HUES48 (cell line): ENCODE data around the gene MMP13.
A peak's percentile ranks its signal among the peaks of the same experiment; 100 is the strongest.
"Not testable (repeated sequence)": the region's sequence is repeated elsewhere in the genome, so short reads cannot be mapped to it uniquely, and the experiment has no call there.

Experiments used
- H3K27ac ChIP-seq: one replicate; pipeline ENCODE4 v1.7.0; 2013; ENCODE audit warnings: low read depth, low read length, inconsistent platforms
- H3K27me3 ChIP-seq: 2 replicates; pipeline ENCODE4 v1.6.1; 2013; ENCODE audit warnings: mild to moderate bottlenecking, low read length; ENCODE audit not compliant: control insufficient read depth, insufficient read depth
- H3K36me3 ChIP-seq: 2 replicates; pipeline ENCODE4 v1.6.1; 2013; ENCODE audit warnings: low read length; ENCODE audit not compliant: control insufficient read depth, insufficient read depth
- H3K4me1 ChIP-seq: 2 replicates; pipeline ENCODE4 v1.6.1; 2013; ENCODE audit warnings: mild to moderate bottlenecking, low read length; ENCODE audit not compliant: control insufficient read depth, insufficient read depth
- H3K4me3 ChIP-seq: 2 replicates; pipeline ENCODE4 v1.5.1; 2013; ENCODE audit warnings: mild to moderate bottlenecking, low read depth, low read length
- H3K9ac ChIP-seq: 2 replicates; pipeline ENCODE4 v1.6.1; 2013; ENCODE audit warnings: mild to moderate bottlenecking, low read depth, low read length, moderate library complexity
- H3K9me3 ChIP-seq: 2 replicates; pipeline ENCODE4 v1.6.1; 2013; ENCODE audit warnings: low read length; ENCODE audit not compliant: control insufficient read depth, insufficient read depth

The MMP13 gene

GRCh38 chr11:102925988-102926387, 29.5 kb downstream of the MMP13 start:
- Histone ChIP-seq H3K36me3 (no peaks in the 10 kb centered on the region), H3K27me3 (no peaks in the 10 kb centered on the region), H3K4me3 (no peak overlapping the region), H3K27ac (no peak overlapping the region), H3K9me3 (no peaks in the 10 kb centered on the region), H3K9ac (no peak overlapping the region), H3K4me1 (no peaks in the 10 kb centered on the region)

- Histone ChIP-seq H3K27ac (no peak overlapping the region), H3K9ac (no peak overlapping the region), H3K4me1 (no peaks in the 10 kb centered on the region), H3K36me3 (no peaks in the 10 kb centered on the region), H3K9me3 (no peaks in the 10 kb centered on the region), H3K27me3 (no peaks in the 10 kb centered on the region), H3K4me3 (no peak overlapping the region)
Observed at GRCh38 chr11:102924851-102925380, 30.6 kb downstream of the MMP13 start.

GRCh38 chr11:102921587-102922220, 33.8 kb downstream of the MMP13 start:
- Histone ChIP-seq H3K9ac (no peak overlapping the region), H3K4me1 (no peaks in the 10 kb centered on the region), H3K27ac (no peak overlapping the region), H3K9me3 (no peaks in the 10 kb centered on the region), H3K27me3 (no peaks in the 10 kb centered on the region), H3K36me3 (no peaks in the 10 kb centered on the region), H3K4me3 (no peak overlapping the region)

GRCh38 chr11:102920118-102920684, 35.3 kb downstream of the MMP13 start:
- no peaks in the 10 kb centered on the region for H3K4me1 ChIP-seq
- H3K9ac ChIP-seq, result no peak overlapping the region
- H3K36me3 ChIP-seq, result no peaks in the 10 kb centered on the region
- no peaks in the 10 kb centered on the region for H3K27me3 ChIP-seq
- no peak overlapping the region for H3K4me3 ChIP-seq
- no peaks in the 10 kb centered on the region for H3K9me3 ChIP-seq
- no peak overlapping the region for H3K27ac ChIP-seq

- Histone ChIP-seq H3K36me3 (no peaks in the 10 kb centered on the region), H3K9me3 (no peaks in the 10 kb centered on the region), H3K4me1 (peaks cover 6% of the 10 kb centered on the region; the same call in 1 of the 2 replicates), H3K4me3 (no peak overlapping the region), H3K27me3 (no peaks in the 10 kb centered on the region), H3K9ac (no peak overlapping the region), H3K27ac (no peak overlapping the region)
Observed at GRCh38 chr11:102915044-102915375, 40.5 kb downstream of the MMP13 start.

- peaks cover 6% of the 10 kb centered on the region; the same call in 1 of the 2 replicates for H3K4me1 ChIP-seq
- no peak overlapping the region for H3K27ac ChIP-seq
- H3K36me3 ChIP-seq, result no peaks in the 10 kb centered on the region
- H3K27me3 ChIP-seq, result no peaks in the 10 kb centered on the region
- no peak overlapping the region for H3K9ac ChIP-seq
- H3K9me3 ChIP-seq, result no peaks in the 10 kb centered on the region
- no peak overlapping the region for H3K4me3 ChIP-seq
Observed at GRCh38 chr11:102914238-102915043, 41.1 kb downstream of the MMP13 start.

- H3K4me3 ChIP-seq, result no peak overlapping the region
- no peak overlapping the region for H3K9ac ChIP-seq
- H3K9me3 ChIP-seq, result no peaks in the 10 kb centered on the region
- H3K36me3 ChIP-seq, result no peaks in the 10 kb centered on the region
- no peaks in the 10 kb centered on the region for H3K27me3 ChIP-seq
- peaks cover 6% of the 10 kb centered on the region; the same call in 1 of the 2 replicates for H3K4me1 ChIP-seq
- no peak overlapping the region for H3K27ac ChIP-seq
Observed at GRCh38 chr11:102912482-102912830, 43.1 kb downstream of the MMP13 start.

- peaks cover 6% of the 10 kb centered on the region; the same call in 1 of the 2 replicates for H3K4me1 ChIP-seq
- peak overlapping the region; percentile 28 for H3K27ac ChIP-seq
- no peaks in the 10 kb centered on the region for H3K27me3 ChIP-seq
- no peaks in the 10 kb centered on the region for H3K36me3 ChIP-seq
- no peaks in the 10 kb centered on the region for H3K9me3 ChIP-seq
- H3K4me3 ChIP-seq, result no peak overlapping the region
- H3K9ac ChIP-seq, result no peak overlapping the region; the same call in 1 of the 2 replicates
Observed at GRCh38 chr11:102911758-102912481, 43.6 kb downstream of the MMP13 start.

GRCh38 chr11:102905848-102906247, 49.7 kb downstream of the MMP13 start:
- not testable (repeated sequence) for H3K4me3 ChIP-seq, H3K27ac ChIP-seq, H3K9ac ChIP-seq, H3K4me1 ChIP-seq, H3K9me3 ChIP-seq, H3K27me3 ChIP-seq, H3K36me3 ChIP-seq

GRCh38 chr11:102903895-102904294, 51.6 kb downstream of the MMP13 start:
- H3K36me3 ChIP-seq, H3K27me3 ChIP-seq, H3K27ac ChIP-seq, H3K4me1 ChIP-seq, H3K4me3 ChIP-seq, H3K9ac ChIP-seq, H3K9me3 ChIP-seq: not testable (repeated sequence)
